Osteoblast (primary cell): ENCODE data around the gene UNK. TPM values are rescaled to one million over a fixed set of nuclear protein-coding genes. Genes with fewer than 3 reads are reported as not detected.

Experiments used
- DNase-seq: peaks from one replicate; pipeline ENCODE4 v3.0.0; 2011; ENCODE audit warnings: low spot score, mixed read lengths; ENCODE audit not compliant: insufficient read length; ENCODE audit errors: missing footprints
- H2AFZ ChIP-seq: 2 replicates; pipeline ENCODE4 v1.6.0; 2011; ENCODE audit warnings: mild to moderate bottlenecking, low read length
- H3K27ac ChIP-seq: 2 replicates; pipeline ENCODE4 v1.5.1; 2011; ENCODE audit warnings: mild to moderate bottlenecking, low read depth, low read length, moderate library complexity
- H3K27me3 ChIP-seq: 2 replicates; pipeline ENCODE4 v1.6.0; 2012; ENCODE audit warnings: mild to moderate bottlenecking, control low read depth, inconsistent platforms, low read length, moderate library complexity; ENCODE audit not compliant: insufficient read depth
- H3K36me3 ChIP-seq: 2 replicates; pipeline ENCODE4 v1.5.1; 2011; ENCODE audit warnings: mild to moderate bottlenecking, low read length, control low read depth, moderate library complexity; ENCODE audit not compliant: insufficient read depth
- H3K4me1 ChIP-seq: 2 replicates; pipeline ENCODE4 v1.5.1; 2011; ENCODE audit warnings: mild to moderate bottlenecking, low read length, control low read depth, moderate library complexity; ENCODE audit not compliant: insufficient read depth
- H3K4me2 ChIP-seq: 2 replicates; pipeline ENCODE4 v1.6.0; 2011; ENCODE audit warnings: mild to moderate bottlenecking, low read length; ENCODE audit not compliant: insufficient read depth
- H3K4me3 ChIP-seq: fragments of 200-600 bp; sonication (generic); 3 replicates; pipeline ENCODE4 v1.5.1; 2012; ENCODE audit warnings: mild to moderate bottlenecking, low read length, inconsistent platforms; ENCODE audit not compliant: insufficient read depth
- H3K79me2 ChIP-seq: 2 replicates; pipeline ENCODE4 v1.6.0; 2012; ENCODE audit warnings: mild to moderate bottlenecking, low read length, control low read depth, inconsistent platforms; ENCODE audit not compliant: insufficient read depth
- H3K9me3 ChIP-seq: 2 replicates; pipeline ENCODE4 v1.5.1; 2011; ENCODE audit warnings: low read depth, low read length, control low read depth
- H4K20me1 ChIP-seq: 2 replicates; pipeline ENCODE4 v1.6.0; 2012; ENCODE audit warnings: mild to moderate bottlenecking, low read length, control low read depth; ENCODE audit not compliant: insufficient read depth
- total RNA-seq: library from RNA; depleted of rRNA; stranded (reverse); fragments of >200 nt; gene quantifications from 2 replicates; pipeline ENCODE4 v1.2.3, GENCODE V29; 2012
- TF ChIP-seq, protein P1 (sequence below): IDR thresholded peaks from 2 replicates; pipeline ENCODE4 v1.5.1; 2011; ENCODE audit warnings: mild to moderate bottlenecking, low read depth, low read length, moderate library complexity; ENCODE audit errors: extremely low read depth

The UNK gene
- total RNA-seq, 1 donor, result 18.5 TPM

DNA sequence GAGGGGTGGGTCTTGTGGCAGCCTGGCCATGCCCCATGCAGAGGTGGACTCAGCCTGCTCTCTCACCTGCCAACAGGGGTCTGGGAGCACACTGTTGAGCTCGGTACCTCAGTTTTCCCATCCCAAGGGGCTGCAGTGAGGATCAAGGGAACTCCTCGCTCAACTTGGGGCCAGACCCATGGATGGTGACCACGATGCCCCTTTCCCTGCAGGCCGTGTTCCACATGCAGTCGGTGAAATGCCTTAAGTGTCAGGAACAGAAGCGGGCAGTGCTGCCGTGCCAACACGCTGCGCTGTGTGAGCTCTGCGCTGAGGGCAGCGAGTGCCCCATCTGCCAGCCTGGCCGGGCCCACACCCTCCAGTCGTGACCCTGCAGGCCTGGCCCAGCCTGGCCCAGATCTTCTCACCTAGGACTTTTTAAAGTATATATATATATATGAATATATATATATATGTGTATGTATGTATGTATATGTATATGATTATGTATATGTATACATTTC is 39.5 kb downstream of the UNK start:
- DNase-seq, result no peak
- peaks cover 19% of the 10 kb centered on the region for H3K36me3 ChIP-seq
- no peaks in the 10 kb centered on the region for H4K20me1 ChIP-seq
- H3K27ac ChIP-seq, result no peak overlapping the region
- no peaks in the 10 kb centered on the region for H3K27me3 ChIP-seq
- H3K4me2 ChIP-seq, result no peak overlapping the region
- H3K4me1 ChIP-seq, result peaks cover 10% of the 10 kb centered on the region
- TF ChIP-seq, protein P1, sequence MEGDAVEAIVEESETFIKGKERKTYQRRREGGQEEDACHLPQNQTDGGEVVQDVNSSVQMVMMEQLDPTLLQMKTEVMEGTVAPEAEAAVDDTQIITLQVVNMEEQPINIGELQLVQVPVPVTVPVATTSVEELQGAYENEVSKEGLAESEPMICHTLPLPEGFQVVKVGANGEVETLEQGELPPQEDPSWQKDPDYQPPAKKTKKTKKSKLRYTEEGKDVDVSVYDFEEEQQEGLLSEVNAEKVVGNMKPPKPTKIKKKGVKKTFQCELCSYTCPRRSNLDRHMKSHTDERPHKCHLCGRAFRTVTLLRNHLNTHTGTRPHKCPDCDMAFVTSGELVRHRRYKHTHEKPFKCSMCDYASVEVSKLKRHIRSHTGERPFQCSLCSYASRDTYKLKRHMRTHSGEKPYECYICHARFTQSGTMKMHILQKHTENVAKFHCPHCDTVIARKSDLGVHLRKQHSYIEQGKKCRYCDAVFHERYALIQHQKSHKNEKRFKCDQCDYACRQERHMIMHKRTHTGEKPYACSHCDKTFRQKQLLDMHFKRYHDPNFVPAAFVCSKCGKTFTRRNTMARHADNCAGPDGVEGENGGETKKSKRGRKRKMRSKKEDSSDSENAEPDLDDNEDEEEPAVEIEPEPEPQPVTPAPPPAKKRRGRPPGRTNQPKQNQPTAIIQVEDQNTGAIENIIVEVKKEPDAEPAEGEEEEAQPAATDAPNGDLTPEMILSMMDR, result no peak
- H3K9me3 ChIP-seq, result no peaks in the 10 kb centered on the region
- H3K79me2 ChIP-seq, result no peaks in the 10 kb centered on the region
- H3K4me3 ChIP-seq, result no peak overlapping the region
- H2AFZ ChIP-seq, result no peak overlapping the region

DNA sequence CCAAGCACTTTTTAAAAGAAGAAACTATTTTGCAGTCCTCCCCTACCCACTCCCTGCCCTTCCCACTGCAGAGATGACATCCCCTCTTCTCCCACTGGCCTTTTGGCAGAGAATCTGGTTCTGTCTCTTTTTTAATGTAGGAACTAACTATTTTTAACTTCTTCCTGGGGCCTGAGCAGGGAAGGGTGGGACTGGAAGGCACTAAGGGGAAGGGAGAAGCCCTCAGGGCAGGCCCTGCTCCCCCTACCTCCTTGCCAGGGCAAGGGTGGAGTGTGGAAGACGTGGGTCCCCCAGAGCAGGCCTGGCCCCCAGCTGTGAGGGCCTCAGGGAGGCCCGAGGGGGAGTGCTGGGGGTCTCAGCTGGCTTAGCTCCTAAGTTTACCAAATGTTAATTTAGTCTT is 40.1 kb downstream of the UNK start:
- Histone ChIP-seq H3K4me1 (peaks cover 10% of the 10 kb centered on the region), H2AFZ (no peak overlapping the region), H3K79me2 (no peaks in the 10 kb centered on the region), H3K27ac (no peak overlapping the region), H3K9me3 (no peaks in the 10 kb centered on the region), H3K36me3 (peaks cover 14% of the 10 kb centered on the region), H3K4me3 (no peak overlapping the region), H4K20me1 (no peaks in the 10 kb centered on the region), H3K4me2 (no peak overlapping the region), H3K27me3 (no peaks in the 10 kb centered on the region)
- TF ChIP-seq, protein P1, result no peak
- peak; percentile 92 for DNase-seq

DNA sequence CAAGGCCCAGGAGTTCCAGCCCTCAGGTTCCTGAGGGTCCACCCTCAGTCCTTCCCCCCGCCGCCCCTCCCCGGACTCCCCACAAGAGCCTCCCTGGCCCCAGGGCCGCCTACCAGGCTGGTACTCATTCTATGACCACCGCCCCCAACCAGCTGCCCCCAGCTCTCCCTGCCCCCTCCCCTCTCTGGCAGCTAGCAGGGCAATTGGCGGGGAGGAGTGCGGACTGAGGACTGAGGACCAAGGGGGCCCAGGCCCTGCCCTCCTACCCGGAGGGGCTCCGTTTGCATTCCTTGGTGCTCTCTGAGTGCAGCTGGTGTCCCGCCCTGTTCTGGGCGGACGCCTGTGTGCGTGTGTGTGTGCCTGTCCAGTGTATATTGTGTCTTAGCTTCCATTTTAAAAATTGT is 40.5 kb downstream of the UNK start:
- no peaks in the 10 kb centered on the region for H3K9me3 ChIP-seq
- peaks cover 9% of the 10 kb centered on the region for H3K36me3 ChIP-seq
- no peak overlapping the region for H3K4me2 ChIP-seq
- no peak overlapping the region for H3K4me3 ChIP-seq
- TF ChIP-seq, protein P1, result no peak
- peak; percentile 61 for DNase-seq
- no peaks in the 10 kb centered on the region for H3K79me2 ChIP-seq
- no peak overlapping the region for H2AFZ ChIP-seq
- H4K20me1 ChIP-seq, result no peaks in the 10 kb centered on the region
- no peak overlapping the region for H3K27ac ChIP-seq
- no peaks in the 10 kb centered on the region for H3K27me3 ChIP-seq
- peaks cover 10% of the 10 kb centered on the region for H3K4me1 ChIP-seq

DNA sequence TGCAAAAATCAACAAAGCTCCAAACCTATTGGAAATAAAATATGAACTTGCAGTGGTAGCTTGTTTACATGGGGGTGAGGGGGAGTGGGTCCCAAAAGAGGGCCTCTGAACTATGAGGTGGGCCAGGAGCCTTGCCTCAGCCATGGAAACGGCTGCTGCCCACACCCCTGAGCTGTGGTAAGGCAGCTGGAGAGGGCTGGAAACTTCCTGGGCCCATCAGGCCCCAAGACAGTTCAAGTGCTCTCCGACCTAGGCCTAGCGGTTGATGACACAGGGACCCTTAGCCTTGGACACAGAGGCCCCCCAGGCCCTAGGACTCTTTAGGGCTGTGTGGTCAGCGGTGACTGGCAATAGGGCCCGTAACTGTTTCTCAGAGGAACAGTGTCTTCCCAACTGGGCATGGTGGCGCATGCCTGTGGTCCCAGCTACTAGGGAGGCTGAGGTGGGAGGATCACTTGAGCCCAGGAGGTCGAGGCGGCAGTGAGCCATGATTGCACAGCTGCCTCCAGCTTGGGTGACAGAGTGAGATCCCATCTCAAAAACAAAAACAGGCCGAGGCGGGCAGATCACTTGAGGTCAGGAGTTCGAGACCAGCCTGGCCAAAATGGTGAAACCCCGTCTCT is 41.3 kb downstream of the UNK start:
- H3K36me3 ChIP-seq, result peaks cover 2% of the 10 kb centered on the region
- no peak overlapping the region for H3K4me3 ChIP-seq
- no peaks in the 10 kb centered on the region for H3K27me3 ChIP-seq
- no peaks in the 10 kb centered on the region for H3K9me3 ChIP-seq
- H3K4me1 ChIP-seq, result peaks cover 10% of the 10 kb centered on the region
- no peaks in the 10 kb centered on the region for H3K79me2 ChIP-seq
- peak; percentile 65 for DNase-seq
- H3K4me2 ChIP-seq, result no peak overlapping the region
- no peaks in the 10 kb centered on the region for H4K20me1 ChIP-seq
- TF ChIP-seq, protein P1, result no peak
- no peak overlapping the region for H2AFZ ChIP-seq
- no peak overlapping the region for H3K27ac ChIP-seq
